HEK293 (cell line): Measurements from ENCODE around the gene CXCL17.
A peak's percentile ranks its signal among the peaks of the same experiment; 100 is the strongest.

ENCODE experiments used
- CTCF ChIA-PET: fragments of 350-600 bp; formaldehyde crosslinking; extraction: SDS; loops from one replicate; lab custom pipeline; 2021; ENCODE audit warnings: antibody characterized with exemption; lab: Yijun Ruan, JAX
- POLR2A ChIA-PET: fragments of 300-600 bp; formaldehyde crosslinking; extraction: SDS; loops from one replicate; lab custom pipeline; 2020; ENCODE audit warnings: antibody characterized with exemption, inconsistent platforms; lab: Yijun Ruan, JAX
- H3K27ac ChIP-seq: fragments of 200-500 bp; sonication (Bioruptor generic); 2 replicates; pipeline ENCODE4 v1.5.1; 2014; ENCODE audit warnings: low read depth, low read length, control low read depth, inconsistent platforms; ENCODE audit errors: extremely low read depth
- H3K36me3 ChIP-seq, 2 experiments: fragments of 200-500 bp in 1 of 2; sonication (Bioruptor generic) in 1 of 2; 1 replicate in 1 of 2; 2 replicates in 1 of 2; pipeline ENCODE4 v1.5.1; 2014 to 2017; ENCODE audit warnings: inconsistent platforms in 2 of 2, low read length in 2 of 2; ENCODE audit not compliant: control insufficient read depth in 2 of 2, insufficient read depth in 1 of 2
- H3K4me1 ChIP-seq: fragments of 200-500 bp; sonication (Bioruptor generic); 2 replicates; pipeline ENCODE4 v1.5.1; 2014; ENCODE audit warnings: mild to moderate bottlenecking, low read length, inconsistent platforms; ENCODE audit not compliant: control insufficient read depth, insufficient read depth
- H3K4me3 ChIP-seq: 2 replicates; pipeline ENCODE4 v1.5.1; 2011; ENCODE audit warnings: low read depth, mild to moderate bottlenecking, control low read depth, low read length, moderate library complexity
- H3K9me3 ChIP-seq: fragments of 200-500 bp; sonication (Bioruptor generic); 2 replicates; pipeline ENCODE4 v1.5.1; 2014; ENCODE audit warnings: low read depth, low read length, inconsistent platforms; ENCODE audit not compliant: control insufficient read depth, insufficient read depth
- GLIS1 ChIP-seq: fragments of 450-650 bp; formaldehyde crosslinking; IDR thresholded peaks from 2 replicates; pipeline ENCODE4 v1.5.1; 2016; ENCODE audit warnings: missing biosample characterization, missing genetic modification characterization
- HOXD13 ChIP-seq: sonication (generic); formaldehyde crosslinking; IDR thresholded peaks from 2 replicates; pipeline ENCODE4 v1.8.0; 2022; ENCODE audit warnings: missing genetic modification reagents, borderline replicate concordance
- IKZF3 ChIP-seq: fragments of 450-650 bp; IDR thresholded peaks from 2 replicates; pipeline ENCODE4 v1.5.0; 2018; ENCODE audit warnings: missing biosample characterization, mild to moderate bottlenecking, missing genetic modification characterization, moderate library complexity
- KLF17 ChIP-seq: fragments of 450-650 bp; formaldehyde crosslinking; IDR thresholded peaks from 2 replicates; pipeline ENCODE4 v1.5.1; 2016; ENCODE audit warnings: missing biosample characterization, missing genetic modification characterization
- SALL2 ChIP-seq: fragments of 450-650 bp; formaldehyde crosslinking; IDR thresholded peaks from 2 replicates; pipeline ENCODE4 v1.5.0; 2017; ENCODE audit warnings: missing biosample characterization, mild to moderate bottlenecking, missing genetic modification characterization, borderline replicate concordance
- SCRT1 ChIP-seq: fragments of 450-650 bp; formaldehyde crosslinking; IDR thresholded peaks from 2 replicates; pipeline ENCODE4 v1.5.1; 2016; ENCODE audit warnings: missing biosample characterization, missing genetic modification characterization, borderline replicate concordance
- SCRT2 ChIP-seq: fragments of 450-650 bp; formaldehyde crosslinking; IDR thresholded peaks from 2 replicates; pipeline ENCODE4 v1.5.1; 2016; ENCODE audit warnings: missing biosample characterization, missing genetic modification characterization
- SETDB1 ChIP-seq: IDR thresholded peaks from one replicate; pipeline ENCODE4 v1.6.1; 2017; ENCODE audit warnings: mild to moderate bottlenecking, low read length, moderate library complexity, mixed read lengths; ENCODE audit not compliant: insufficient read length
- TRIM28 ChIP-seq: IDR thresholded peaks from 2 replicates; pipeline ENCODE4 v1.6.1; 2011; ENCODE audit warnings: low read length, control low read depth, borderline replicate concordance
- ZBTB6 ChIP-seq: fragments of 450-650 bp; formaldehyde crosslinking; IDR thresholded peaks from 2 replicates; pipeline ENCODE4 v1.5.1; 2017; ENCODE audit warnings: missing biosample characterization, missing genetic modification characterization
- ZFHX2 ChIP-seq: fragments of 450-650 bp; formaldehyde crosslinking; conservative IDR thresholded peaks from 2 replicates; pipeline ENCODE4 v1.5.1; 2016; ENCODE audit warnings: missing biosample characterization, missing genetic modification characterization
- ZFP69B ChIP-seq: fragments of 450-650 bp; formaldehyde crosslinking; IDR thresholded peaks from 2 replicates; pipeline ENCODE4 v1.5.1; 2016; ENCODE audit warnings: missing biosample characterization, missing genetic modification characterization
- ZNF114 ChIP-seq: fragments of 450-650 bp; formaldehyde crosslinking; IDR thresholded peaks from 2 replicates; pipeline ENCODE4 v1.5.0; 2017; ENCODE audit warnings: missing biosample characterization, missing genetic modification characterization
- ZNF133 ChIP-seq: fragments of 450-650 bp; formaldehyde crosslinking; IDR thresholded peaks from 2 replicates; pipeline ENCODE4 v1.5.1; 2016; ENCODE audit warnings: missing biosample characterization, missing genetic modification characterization
- ZNF202 ChIP-seq: fragments of 450-650 bp; formaldehyde crosslinking; IDR thresholded peaks from 2 replicates; pipeline ENCODE4 v1.5.1; 2016; ENCODE audit warnings: missing biosample characterization, missing genetic modification characterization, borderline replicate concordance
- ZNF214 ChIP-seq: fragments of 450-650 bp; formaldehyde crosslinking; IDR thresholded peaks from 2 replicates; pipeline ENCODE4 v1.5.1; 2017; ENCODE audit warnings: missing biosample characterization, mild to moderate bottlenecking, missing genetic modification characterization, borderline replicate concordance
- ZNF223 ChIP-seq: fragments of 450-650 bp; formaldehyde crosslinking; IDR thresholded peaks from 2 replicates; pipeline ENCODE4 v1.5.1; 2016; ENCODE audit warnings: missing biosample characterization, missing genetic modification characterization
- ZNF24 ChIP-seq: fragments of 450-650 bp; formaldehyde crosslinking; IDR thresholded peaks from 2 replicates; pipeline ENCODE4 v1.5.1; 2016; ENCODE audit warnings: missing biosample characterization, missing genetic modification characterization
- ZNF26 ChIP-seq: fragments of 450-650 bp; formaldehyde crosslinking; IDR thresholded peaks from 2 replicates; pipeline ENCODE4 v1.5.1; 2016; ENCODE audit warnings: missing biosample characterization, missing genetic modification characterization
- ZNF302 ChIP-seq: fragments of 450-650 bp; formaldehyde crosslinking; IDR thresholded peaks from 2 replicates; pipeline ENCODE4 v1.5.1; 2016; ENCODE audit warnings: missing biosample characterization, missing genetic modification characterization, low read depth
- ZNF311 ChIP-seq: fragments of 450-650 bp; formaldehyde crosslinking; IDR thresholded peaks from 2 replicates; pipeline ENCODE4 v1.5.1; 2017; ENCODE audit warnings: missing biosample characterization, missing genetic modification characterization, borderline replicate concordance
- ZNF404 ChIP-seq: fragments of 450-650 bp; formaldehyde crosslinking; IDR thresholded peaks from 2 replicates; pipeline ENCODE4 v1.5.1; 2017; ENCODE audit warnings: missing biosample characterization, missing genetic modification characterization
- ZNF488 ChIP-seq: fragments of 450-650 bp; formaldehyde crosslinking; IDR thresholded peaks from 2 replicates; pipeline ENCODE4 v1.5.1; 2016; ENCODE audit warnings: missing biosample characterization, missing genetic modification characterization
- ZNF529 ChIP-seq: fragments of 450-650 bp; formaldehyde crosslinking; IDR thresholded peaks from 2 replicates; pipeline ENCODE4 v1.5.1; 2017; ENCODE audit warnings: missing genetic modification characterization, missing biosample characterization; ENCODE audit not compliant: insufficient replicate concordance
- ZNF548 ChIP-seq: fragments of 450-650 bp; formaldehyde crosslinking; IDR thresholded peaks from 2 replicates; pipeline ENCODE4 v1.5.1; 2016; ENCODE audit warnings: missing biosample characterization, missing genetic modification characterization
- ZNF558 ChIP-seq: fragments of 450-650 bp; formaldehyde crosslinking; IDR thresholded peaks from 2 replicates; pipeline ENCODE4 v1.5.1; 2016; ENCODE audit warnings: missing biosample characterization, missing genetic modification characterization
- ZNF747 ChIP-seq: fragments of 450-650 bp; formaldehyde crosslinking; IDR thresholded peaks from 2 replicates; pipeline ENCODE4 v1.5.1; 2016; ENCODE audit warnings: missing biosample characterization, missing genetic modification characterization
- ZNF785 ChIP-seq: fragments of 450-650 bp; formaldehyde crosslinking; IDR thresholded peaks from 2 replicates; pipeline ENCODE4 v1.5.1; 2016; ENCODE audit warnings: missing biosample characterization, missing genetic modification characterization
- ZNF843 ChIP-seq: fragments of 450-650 bp; formaldehyde crosslinking; IDR thresholded peaks from 2 replicates; pipeline ENCODE4 v1.5.1; 2016; ENCODE audit warnings: missing biosample characterization, missing genetic modification characterization
- ZSCAN23 ChIP-seq: fragments of 450-650 bp; formaldehyde crosslinking; IDR thresholded peaks from 2 replicates; pipeline ENCODE4 v1.5.1; 2016; ENCODE audit warnings: missing biosample characterization, missing genetic modification characterization

The CXCL17 gene

GRCh38 chr19:42469311-42470235 is 26.8 kb upstream of the CXCL17 start:
- no peak overlapping the region for H3K4me3 ChIP-seq
- TF ChIP-seq ZNF302 (tag by site-specific recombination) (no peak), SCRT2 (tag by site-specific recombination) (0 out of 2 replicates have a peak, but pooled peaks have one; percentile 11), ZNF202 (no peak), ZNF24 (tag by site-specific recombination) (0 out of 2 replicates have a peak, but pooled peaks have one; percentile 21), ZNF488 (tag by site-specific recombination) (no peak), SCRT1 (tag by site-specific recombination) (no peak), GLIS1 (tag by site-specific recombination) (0 out of 2 replicates have a peak, but pooled peaks have one; percentile 9), ZNF529 (tag by site-specific recombination) (no peak), ZNF26 (tag by site-specific recombination) (no peak), ZFP69B (tag by site-specific recombination) (0 out of 2 replicates have a peak, but pooled peaks have one; percentile 40), ZNF133 (tag by site-specific recombination) (no peak), ZNF311 (tag by site-specific recombination) (no peak)
- no peaks in the 10 kb centered on the region for H3K36me3 ChIP-seq
- no peak overlapping the region for H3K27ac ChIP-seq
- peaks cover 34% of the 10 kb centered on the region for H3K4me1 ChIP-seq
- CTCF ChIA-PET: interaction anchor here (0.6 to 2.1 kb wide), 9 partner anchors 13 to 138 kb away, joined by 3 to 17 read pairs (median 4); partner anchors contain the start of gene CEACAM1
- no peaks in the 10 kb centered on the region for H3K9me3 ChIP-seq
- POLR2A ChIA-PET: no interaction called here

GRCh38 chr19:42468273-42468796 is 25.6 kb upstream of the CXCL17 start:
- H3K9me3 ChIP-seq: no peaks in the 10 kb centered on the region
- peak overlapping the region; percentile 60; the same call in 1 of the 2 replicates for H3K27ac ChIP-seq
- ChIA-PET POLR2A (no interaction called here), CTCF (interaction anchor here (0.8 to 2.8 kb wide), 9 partner anchors 17 to 98 kb away, joined by 3 to 24 read pairs (median 4); partner anchors contain the start of gene CEACAM1)
- no peak overlapping the region for H3K4me3 ChIP-seq
- peaks cover 34% of the 10 kb centered on the region for H3K4me1 ChIP-seq
- H3K36me3 ChIP-seq: no peaks in the 10 kb centered on the region
- TF ChIP-seq ZNF114 (tag by site-specific recombination) (no peak), TRIM28 (peak; percentile 79), ZNF214 (no peak), ZNF558 (tag by site-specific recombination) (0 out of 2 replicates have a peak, but pooled peaks have one; percentile 47), SALL2 (tag by site-specific recombination) (no peak), ZSCAN23 (tag by site-specific recombination) (no peak), ZFHX2 (tag by site-specific recombination) (peak; percentile 54), IKZF3 (tag by site-specific recombination) (peak; percentile 91), ZNF843 (peak; percentile 79), ZBTB6 (tag by site-specific recombination) (peak; percentile 29; the same call in 1 of the 2 replicates), HOXD13 (CRISPR knock-in tag) (no peak), ZNF548 (tag by site-specific recombination) (no peak), ZNF785 (tag by site-specific recombination) (peak; percentile 42; the same call in 1 of the 2 replicates), ZNF223 (tag by site-specific recombination) (no peak), SETDB1 (no peak), ZNF404 (tag by site-specific recombination) (no peak), KLF17 (tag by site-specific recombination) (peak; percentile 96), ZNF747 (tag by site-specific recombination) (no peak)
